Measurements from ENCODE around the gene HFM1.

Gene HFM1

DNA sequence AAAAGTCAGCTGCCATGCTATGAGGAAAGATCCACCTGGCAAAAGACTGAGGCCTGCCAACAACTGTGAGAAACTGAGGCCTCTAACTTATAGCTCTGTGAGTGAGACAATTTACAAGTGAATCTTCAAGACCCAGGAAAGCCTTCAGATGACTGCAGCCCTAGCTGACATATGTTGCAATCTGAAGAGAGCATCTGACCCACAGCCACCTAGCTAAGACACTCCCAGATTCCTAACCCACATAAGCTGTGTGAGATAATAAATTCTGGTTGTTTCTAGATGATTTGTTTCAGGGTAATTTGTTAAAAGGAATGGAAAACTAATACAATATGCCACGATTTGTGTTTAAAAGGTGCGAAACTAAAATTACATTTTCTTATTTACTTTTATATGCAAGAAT is 55.1 kb downstream of the HFM1 start:
- no peaks in the 10 kb centered on the region for H3K27me3 ChIP-seq (ENCODE audit: control insufficient read depth, insufficient read depth, low read length)
- H3K4me3 ChIP-seq (ENCODE audit: low read length) = no peak overlapping the region
- no peaks in the 10 kb centered on the region for H3K36me3 ChIP-seq (ENCODE audit: control insufficient read depth, insufficient read depth, low read length)
- no CpG with 5 or more reads among the region's 2 CpGs for WGBS (ENCODE audit: insufficient coverage, insufficient read length)
- no peak for DNase-seq (ENCODE audit: low read depth, low spot score)
- H3K27ac ChIP-seq (ENCODE audit: low read length) = no peak overlapping the region
- no peaks in the 10 kb centered on the region for H3K9me3 ChIP-seq (ENCODE audit: control insufficient read depth, insufficient read depth, low read length)
- no peaks in the 10 kb centered on the region for H3K4me1 ChIP-seq (ENCODE audit: control insufficient read depth, insufficient read depth, low read length)

DNA sequence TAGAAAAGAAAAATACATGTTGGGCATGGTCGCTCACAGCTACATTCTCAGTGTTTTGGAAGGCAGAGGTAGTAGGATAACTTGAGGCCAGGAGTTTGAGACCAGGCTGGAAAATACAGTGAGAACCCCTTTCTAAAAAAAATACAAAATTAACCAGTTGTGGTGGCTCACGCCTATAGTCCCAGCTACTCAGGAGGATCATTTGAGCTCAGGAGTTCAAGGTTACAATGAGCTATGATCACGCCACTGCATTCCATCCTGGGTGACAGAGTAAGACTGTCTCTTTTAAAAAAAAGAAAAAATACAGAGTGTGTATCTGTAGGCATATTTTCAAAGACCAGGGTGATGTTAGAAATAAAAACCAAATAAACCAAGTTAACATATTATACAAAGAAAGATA is 57.8 kb downstream of the HFM1 start:
- DNase-seq (ENCODE audit: low read depth, low spot score) = no peak
- no peak overlapping the region for H3K27ac ChIP-seq (ENCODE audit: low read length)
- no peak overlapping the region for H3K4me3 ChIP-seq (ENCODE audit: low read length)
- no peaks in the 10 kb centered on the region for H3K36me3 ChIP-seq (ENCODE audit: control insufficient read depth, insufficient read depth, low read length)
- WGBS (ENCODE audit: insufficient coverage, insufficient read length) = no CpG with 5 or more reads among the region's 3 CpGs
- H3K4me1 ChIP-seq (ENCODE audit: control insufficient read depth, insufficient read depth, low read length) = no peaks in the 10 kb centered on the region
- no peaks in the 10 kb centered on the region for H3K27me3 ChIP-seq (ENCODE audit: control insufficient read depth, insufficient read depth, low read length)
- no peaks in the 10 kb centered on the region for H3K9me3 ChIP-seq (ENCODE audit: control insufficient read depth, insufficient read depth, low read length)

DNA sequence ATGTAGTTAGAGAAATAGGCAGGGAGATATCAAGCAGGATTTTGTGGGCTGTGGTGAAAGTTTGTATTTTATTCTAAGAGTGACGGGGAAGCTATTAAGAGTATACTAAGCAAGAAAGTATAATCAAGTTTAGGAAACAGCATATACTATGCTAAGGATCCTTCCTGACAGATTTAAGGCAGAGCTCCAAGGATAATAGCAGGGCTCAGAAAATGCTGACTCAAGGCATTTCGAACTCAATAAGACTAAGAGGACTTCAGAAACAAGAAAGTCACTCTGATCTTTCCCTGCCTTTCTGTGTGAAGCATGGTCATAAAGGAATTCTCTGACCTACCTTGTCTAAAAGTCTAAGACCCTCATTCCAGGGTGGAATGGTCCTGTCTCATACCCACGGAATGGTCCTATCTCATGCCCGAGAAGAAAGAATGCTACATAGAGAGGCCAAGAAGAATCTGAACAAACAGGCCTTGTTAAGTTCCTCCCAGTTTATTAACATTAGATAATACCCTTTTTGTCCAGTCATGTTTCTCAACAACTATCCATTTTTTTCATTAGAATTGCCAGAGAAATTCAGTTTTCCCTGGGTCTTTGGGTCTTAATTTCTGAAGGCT is 59.1 kb downstream of the HFM1 start:
- Histone ChIP-seq H3K9me3 (ENCODE audit: control insufficient read depth, insufficient read depth, low read length) (no peaks in the 10 kb centered on the region), H3K4me1 (ENCODE audit: control insufficient read depth, insufficient read depth, low read length) (no peaks in the 10 kb centered on the region), H3K36me3 (ENCODE audit: control insufficient read depth, insufficient read depth, low read length) (no peaks in the 10 kb centered on the region), H3K4me3 (ENCODE audit: low read length) (no peak overlapping the region), H3K27me3 (ENCODE audit: control insufficient read depth, insufficient read depth, low read length) (no peaks in the 10 kb centered on the region), H3K27ac (ENCODE audit: low read length) (no peak overlapping the region)
- WGBS (ENCODE audit: insufficient coverage, insufficient read length) = no CpG with 5 or more reads among the region's 4 CpGs
- no peak for DNase-seq (ENCODE audit: low read depth, low spot score)

DNA sequence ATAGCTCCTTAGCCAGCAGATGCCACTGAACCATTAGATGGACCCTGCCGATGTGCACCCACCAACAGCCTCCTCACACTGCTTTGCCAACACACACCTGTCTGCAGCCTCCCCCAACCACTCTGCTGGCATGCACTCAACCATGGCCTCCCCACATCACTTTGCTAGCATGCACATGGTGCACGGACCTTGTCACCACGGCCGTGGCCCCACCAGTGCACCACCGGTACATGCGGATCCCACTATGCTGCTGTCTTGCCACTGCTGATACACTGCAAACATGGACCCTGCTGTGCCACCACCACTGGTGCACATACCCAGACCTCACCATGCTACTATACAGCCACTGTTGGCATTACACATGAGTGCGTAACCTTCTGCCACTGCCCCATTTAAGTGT is 66.1 kb downstream of the HFM1 start:
- no CpG with 5 or more reads among the region's 7 CpGs for WGBS (ENCODE audit: insufficient coverage, insufficient read length)
- Histone ChIP-seq H3K27me3 (ENCODE audit: control insufficient read depth, insufficient read depth, low read length) (no peaks in the 10 kb centered on the region), H3K9me3 (ENCODE audit: control insufficient read depth, insufficient read depth, low read length) (no peaks in the 10 kb centered on the region), H3K4me3 (ENCODE audit: low read length) (no peak overlapping the region), H3K4me1 (ENCODE audit: control insufficient read depth, insufficient read depth, low read length) (no peaks in the 10 kb centered on the region), H3K36me3 (ENCODE audit: control insufficient read depth, insufficient read depth, low read length) (no peaks in the 10 kb centered on the region), H3K27ac (ENCODE audit: low read length) (no peak overlapping the region)
- no peak for DNase-seq (ENCODE audit: low read depth, low spot score)

DNA sequence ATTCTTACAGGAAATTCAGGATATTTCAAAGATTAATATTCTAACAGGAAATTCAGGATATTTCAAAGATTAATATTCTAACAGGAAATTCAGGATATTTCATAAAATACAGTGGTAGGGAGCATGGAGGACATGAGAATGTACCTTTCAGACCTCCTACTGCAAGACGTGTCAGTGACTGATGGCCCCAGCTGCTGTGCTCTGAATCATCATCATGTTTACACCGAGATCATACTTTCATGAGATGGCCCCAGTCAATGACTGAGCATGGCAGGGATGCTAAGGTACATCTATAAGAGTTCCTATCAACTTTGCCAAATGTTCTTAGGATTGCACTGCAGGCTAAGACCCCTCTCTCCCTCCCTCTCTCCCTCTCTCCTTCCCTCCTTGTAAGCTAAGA is 69.0 kb downstream of the HFM1 start:
- H3K27me3 ChIP-seq (ENCODE audit: control insufficient read depth, insufficient read depth, low read length) = no peaks in the 10 kb centered on the region
- no peaks in the 10 kb centered on the region for H3K4me1 ChIP-seq (ENCODE audit: control insufficient read depth, insufficient read depth, low read length)
- WGBS (ENCODE audit: insufficient coverage, insufficient read length) = no CpG with 5 or more reads among the region's 2 CpGs
- H3K4me3 ChIP-seq (ENCODE audit: low read length) = no peak overlapping the region
- DNase-seq (ENCODE audit: low read depth, low spot score) = no peak
- no peak overlapping the region for H3K27ac ChIP-seq (ENCODE audit: low read length)
- H3K36me3 ChIP-seq (ENCODE audit: control insufficient read depth, insufficient read depth, low read length) = no peaks in the 10 kb centered on the region
- H3K9me3 ChIP-seq (ENCODE audit: control insufficient read depth, insufficient read depth, low read length) = no peaks in the 10 kb centered on the region

DNA sequence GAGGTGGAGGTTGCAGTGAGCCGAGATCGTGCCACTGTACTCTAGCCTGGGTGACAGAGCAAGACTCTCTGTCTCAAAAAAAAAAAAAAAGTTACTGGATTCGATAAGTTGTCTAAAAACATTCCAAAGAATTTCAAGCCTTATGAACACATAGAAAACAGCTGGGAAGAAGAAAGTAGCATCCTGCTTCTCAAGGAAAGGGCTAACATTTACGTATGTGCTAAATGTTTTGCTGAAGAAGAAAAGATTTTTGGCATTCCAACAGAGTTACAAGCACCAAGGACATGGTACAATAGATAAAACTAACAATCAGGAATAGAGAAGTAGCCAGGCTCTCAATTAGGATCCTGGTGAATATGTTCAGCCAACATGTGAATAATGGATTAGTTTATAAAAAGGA is 69.8 kb downstream of the HFM1 start:
- H3K4me1 ChIP-seq (ENCODE audit: control insufficient read depth, insufficient read depth, low read length) = no peaks in the 10 kb centered on the region
- no peaks in the 10 kb centered on the region for H3K27me3 ChIP-seq (ENCODE audit: control insufficient read depth, insufficient read depth, low read length)
- no CpG with 5 or more reads among the region's 4 CpGs for WGBS (ENCODE audit: insufficient coverage, insufficient read length)
- no peak overlapping the region for H3K27ac ChIP-seq (ENCODE audit: low read length)
- H3K36me3 ChIP-seq (ENCODE audit: control insufficient read depth, insufficient read depth, low read length) = no peaks in the 10 kb centered on the region
- no peak for DNase-seq (ENCODE audit: low read depth, low spot score)
- no peaks in the 10 kb centered on the region for H3K9me3 ChIP-seq (ENCODE audit: control insufficient read depth, insufficient read depth, low read length)
- H3K4me3 ChIP-seq (ENCODE audit: low read length) = no peak overlapping the region

DNA sequence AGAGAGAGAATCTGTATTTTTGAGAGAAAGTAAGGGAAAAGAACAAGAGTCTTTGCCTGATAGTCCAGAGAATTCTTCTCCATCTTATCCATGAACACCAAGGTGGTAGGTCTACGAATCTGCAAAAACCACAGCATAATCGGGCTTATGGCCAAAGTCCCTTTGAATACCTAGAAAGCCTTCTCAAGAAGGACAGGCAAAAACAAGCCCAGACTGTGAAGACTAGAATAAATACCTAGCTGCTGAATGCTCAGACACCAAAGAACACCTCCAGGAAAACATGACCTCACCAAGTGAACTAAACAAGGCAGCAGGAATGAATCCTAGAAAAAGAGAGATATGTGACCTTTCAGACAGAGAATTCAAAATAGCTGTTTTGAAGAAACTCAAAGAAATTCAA is 79.2 kb downstream of the HFM1 start:
- H3K27me3 ChIP-seq (ENCODE audit: control insufficient read depth, insufficient read depth, low read length) = no peaks in the 10 kb centered on the region
- DNase-seq (ENCODE audit: low read depth, low spot score) = no peak
- H3K36me3 ChIP-seq (ENCODE audit: control insufficient read depth, insufficient read depth, low read length) = no peaks in the 10 kb centered on the region
- H3K4me1 ChIP-seq (ENCODE audit: control insufficient read depth, insufficient read depth, low read length) = no peaks in the 10 kb centered on the region
- whole genome bisulfite sequencing (ENCODE audit: insufficient coverage, insufficient read length) = no CpG with 5 or more reads among the region's 2 CpGs
- no peak overlapping the region for H3K4me3 ChIP-seq (ENCODE audit: low read length)
- H3K27ac ChIP-seq (ENCODE audit: low read length) = no peak overlapping the region
- no peaks in the 10 kb centered on the region for H3K9me3 ChIP-seq (ENCODE audit: control insufficient read depth, insufficient read depth, low read length)

DNA sequence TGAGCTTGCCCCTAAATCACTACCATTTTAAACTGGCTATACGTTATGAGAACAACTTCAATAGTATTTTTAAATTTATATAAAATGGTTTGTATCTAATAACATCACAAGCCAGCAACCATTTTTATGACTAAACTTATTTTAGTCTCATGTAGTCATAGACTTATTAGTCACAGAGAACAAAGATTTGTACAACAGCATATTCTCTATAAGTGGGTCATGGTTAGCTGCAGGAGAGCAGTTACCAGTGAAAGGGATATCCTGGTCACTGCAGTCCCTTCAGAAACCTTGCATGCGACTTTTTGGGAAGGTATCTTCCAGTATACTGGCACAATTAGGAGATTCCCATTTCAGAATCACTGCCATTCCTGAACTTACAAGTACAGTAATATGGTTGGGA is 90.0 kb downstream of the HFM1 start:
- H3K4me1 ChIP-seq (ENCODE audit: control insufficient read depth, insufficient read depth, low read length) = no peaks in the 10 kb centered on the region
- no peaks in the 10 kb centered on the region for H3K9me3 ChIP-seq (ENCODE audit: control insufficient read depth, insufficient read depth, low read length)
- H3K36me3 ChIP-seq (ENCODE audit: control insufficient read depth, insufficient read depth, low read length) = no peaks in the 10 kb centered on the region
- no peak overlapping the region for H3K4me3 ChIP-seq (ENCODE audit: low read length)
- no peak for DNase-seq (ENCODE audit: low read depth, low spot score)
- H3K27me3 ChIP-seq (ENCODE audit: control insufficient read depth, insufficient read depth, low read length) = no peaks in the 10 kb centered on the region
- no peak overlapping the region for H3K27ac ChIP-seq (ENCODE audit: low read length)
- no CpG with 5 or more reads among the region's 2 CpGs for WGBS (ENCODE audit: insufficient coverage, insufficient read length)

DNA sequence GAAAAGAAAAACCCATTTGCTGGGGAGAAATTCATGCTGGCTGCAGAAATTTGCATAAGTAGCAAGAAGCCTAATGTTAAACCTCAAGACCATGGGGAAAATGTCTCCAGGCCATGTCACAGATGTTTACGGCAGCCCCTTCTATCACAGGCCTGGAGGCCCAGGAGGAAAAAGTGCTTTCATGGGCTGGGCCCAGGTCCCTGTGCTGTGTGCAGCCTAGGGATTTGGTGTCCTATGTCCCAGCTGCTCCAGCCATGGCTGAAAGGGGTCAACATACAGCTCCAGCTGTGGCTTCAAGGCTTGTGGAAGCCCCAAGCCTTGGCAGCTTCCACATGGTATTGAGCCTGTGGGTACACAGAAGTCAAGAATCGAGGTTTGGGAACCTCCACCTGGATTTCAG is 93.0 kb downstream of the HFM1 start:
- Histone ChIP-seq H3K4me1 (ENCODE audit: control insufficient read depth, insufficient read depth, low read length) (no peaks in the 10 kb centered on the region), H3K27me3 (ENCODE audit: control insufficient read depth, insufficient read depth, low read length) (no peaks in the 10 kb centered on the region), H3K27ac (ENCODE audit: low read length) (no peak overlapping the region), H3K9me3 (ENCODE audit: control insufficient read depth, insufficient read depth, low read length) (no peaks in the 10 kb centered on the region; the same call in 1 of the 2 replicates), H3K36me3 (ENCODE audit: control insufficient read depth, insufficient read depth, low read length) (no peaks in the 10 kb centered on the region), H3K4me3 (ENCODE audit: low read length) (no peak overlapping the region)
- DNase-seq (ENCODE audit: low read depth, low spot score) = no peak
- no CpG with 5 or more reads among the region's 2 CpGs for WGBS (ENCODE audit: insufficient coverage, insufficient read length)

DNA sequence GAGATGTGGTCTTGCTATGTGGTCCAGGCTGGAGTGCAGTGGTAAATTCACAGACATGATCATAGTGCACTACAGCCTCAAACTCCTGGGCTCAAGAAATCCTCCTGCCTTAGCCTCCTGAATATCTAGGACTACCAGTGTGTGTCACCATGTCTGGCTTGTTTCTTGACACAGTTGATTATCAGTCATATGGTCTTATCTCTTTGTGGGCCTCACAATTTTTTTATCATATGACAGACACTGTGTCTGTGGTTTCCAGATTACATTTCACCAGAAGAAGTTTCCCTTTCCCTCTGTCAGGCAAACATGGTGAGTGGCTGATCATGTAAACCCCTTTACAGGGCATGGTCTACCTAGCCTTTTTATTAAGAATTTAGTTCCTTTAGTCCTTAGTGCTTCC is 96.1 kb downstream of the HFM1 start:
- no peaks in the 10 kb centered on the region; the same call in 1 of the 2 replicates for H3K9me3 ChIP-seq (ENCODE audit: control insufficient read depth, insufficient read depth, low read length)
- no peaks in the 10 kb centered on the region for H3K27me3 ChIP-seq (ENCODE audit: control insufficient read depth, insufficient read depth, low read length)
- no peak overlapping the region for H3K4me3 ChIP-seq (ENCODE audit: low read length)
- no peaks in the 10 kb centered on the region for H3K4me1 ChIP-seq (ENCODE audit: control insufficient read depth, insufficient read depth, low read length)
- no peak for DNase-seq (ENCODE audit: low read depth, low spot score)
- H3K36me3 ChIP-seq (ENCODE audit: control insufficient read depth, insufficient read depth, low read length) = no peaks in the 10 kb centered on the region
- H3K27ac ChIP-seq (ENCODE audit: low read length) = no peak overlapping the region

DNA sequence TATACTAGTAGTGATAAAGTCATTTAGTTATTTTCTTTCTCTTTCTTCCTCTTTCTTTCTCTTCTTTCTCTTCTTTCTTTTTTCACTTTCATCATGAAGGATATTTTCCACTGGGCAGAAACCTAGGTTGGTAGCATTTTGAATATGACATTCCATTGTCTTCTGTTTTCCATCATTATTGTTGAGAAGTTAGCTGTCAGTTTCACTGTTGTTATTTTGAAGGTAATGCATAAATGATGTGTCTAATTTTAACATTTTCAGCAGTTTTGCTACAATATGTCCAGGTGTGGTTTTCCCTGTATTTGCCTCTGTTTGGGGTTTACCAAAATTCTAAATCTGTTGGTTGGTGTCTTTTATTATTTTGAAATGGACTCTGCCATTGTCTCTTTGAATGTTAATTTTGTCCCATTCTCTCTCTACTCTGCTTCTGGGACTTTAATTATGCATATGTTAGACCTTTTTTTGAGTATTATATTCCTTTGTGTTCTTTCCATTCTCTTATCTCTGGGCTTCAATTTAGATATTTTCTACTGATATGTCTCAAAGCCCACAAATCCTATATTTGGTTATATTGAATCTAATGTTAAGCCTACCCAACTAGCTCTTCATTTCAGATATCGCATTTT is 96.7 kb downstream of the HFM1 start:
- Histone ChIP-seq H3K27ac (ENCODE audit: low read length) (no peak overlapping the region), H3K9me3 (ENCODE audit: control insufficient read depth, insufficient read depth, low read length) (no peaks in the 10 kb centered on the region; the same call in 1 of the 2 replicates), H3K4me3 (ENCODE audit: low read length) (no peak overlapping the region), H3K36me3 (ENCODE audit: control insufficient read depth, insufficient read depth, low read length) (no peaks in the 10 kb centered on the region), H3K4me1 (ENCODE audit: control insufficient read depth, insufficient read depth, low read length) (no peaks in the 10 kb centered on the region), H3K27me3 (ENCODE audit: control insufficient read depth, insufficient read depth, low read length) (no peaks in the 10 kb centered on the region)
- DNase-seq (ENCODE audit: low read depth, low spot score) = no peak
- WGBS (ENCODE audit: insufficient coverage, insufficient read length) = no CpG with 5 or more reads among the region's 1 CpG

Data from iPS DF 6.9 (cell line).